Small intestine (tissue), 7 donors: ENCODE results near the gene DNAI4. TPM values are rescaled to one million over a fixed set of nuclear protein-coding genes. Genes with fewer than 3 reads are reported as not detected.

Experiments used
- DNase-seq, 2 donors: peaks; one replicate each; pipeline versions ENCODE4 v3.0.0 to v3.0.0-alpha.2; 2013
- FAIRE-seq: peaks from 2 replicates; lab custom pipeline; 2012; peaks lifted over from hg19 to GRCh38; lab: Jason Lieb, UNC
- H3K27ac ChIP-seq, 3 donors: one replicate each; pipeline ENCODE4 v1.5.1; 2013; ENCODE audit warnings: low read length in 2 of 3, mild to moderate bottlenecking in 2 of 3, control low read depth in 1 of 3, inconsistent platforms in 1 of 3, low read depth in 1 of 3, moderate library complexity in 1 of 3
- H3K27me3 ChIP-seq, 3 donors: one replicate each; pipeline ENCODE4 v1.6.1; 2013; ENCODE audit warnings: low read length in 3 of 3, inconsistent platforms in 1 of 3; ENCODE audit not compliant: control insufficient read depth in 3 of 3, insufficient read depth in 3 of 3
- H3K36me3 ChIP-seq, 3 donors: one replicate each; pipeline ENCODE4 v1.6.1; 2013; ENCODE audit warnings: low read length in 3 of 3, inconsistent platforms in 1 of 3, low read depth in 1 of 3, mild to moderate bottlenecking in 1 of 3, moderate library complexity in 1 of 3; ENCODE audit not compliant: control insufficient read depth in 3 of 3, insufficient read depth in 2 of 3
- H3K4me1 ChIP-seq, 3 donors: one replicate each; pipeline ENCODE4 v1.6.1; 2013; ENCODE audit warnings: low read length in 2 of 3, inconsistent platforms in 1 of 3, low read depth in 1 of 3, mild to moderate bottlenecking in 1 of 3, moderate library complexity in 1 of 3; ENCODE audit not compliant: control insufficient read depth in 3 of 3, insufficient read depth in 2 of 3
- H3K4me3 ChIP-seq, 3 donors: one replicate each; pipeline ENCODE4 v1.5.1; 2013; ENCODE audit warnings: low read length in 3 of 3, control low read depth in 1 of 3, inconsistent platforms in 1 of 3, low read depth in 1 of 3, mild to moderate bottlenecking in 1 of 3, moderate library complexity in 1 of 3
- H3K9me3 ChIP-seq, 2 donors: one replicate each; pipeline ENCODE4 v1.6.1; 2013; ENCODE audit warnings: low read depth in 1 of 2, low read length in 1 of 2; ENCODE audit not compliant: control insufficient read depth in 2 of 2, insufficient read depth in 1 of 2
- WGBS, 3 donors: extraction: QIAGEN DNeasy Blood & Tissue Kit; methylation state at CpG; one replicate each; pipeline ENCODE4 v1.1.7; 2013; 5-methylcytosine and 5-hydroxymethylcytosine counted together
- polyA plus RNA-seq, 4 donors: library from polyadenylated mRNA; stranded (reverse) in 3 of 4; unstranded in 1 of 4; fragments of 200-250 nt in 3 of 4; fragments of 120-200 nt in 1 of 4; gene quantifications; one replicate each; pipeline versions ENCODE4 v1.2.1 to v1.2.3, GENCODE V29; 2013
- donor health status: healthy with polysubstance abuse.
- donor health status: control.
- donor health status: control.
- donor health status: Bipolar disorder and iron deficiency.
- donor health status: healthy.

The DNAI4 gene
- polyA plus RNA-seq, 4 donors, result 0.54 to 3.4 (median 0.96) TPM

GRCh38 chr1:66944330-66945274 lies 19.9 kb upstream of the DNAI4 start:
- Histone ChIP-seq H3K27ac (no peak overlapping the region), H3K36me3 (peaks cover 3 to 21% (median 4%) of the 10 kb centered on the region in 3 donors), H3K4me1 (peaks cover 0 to 15% (median 3%) of the 10 kb centered on the region in 3 donors), H3K9me3 (no peaks in the 10 kb centered on the region), H3K27me3 (no peaks in the 10 kb centered on the region), H3K4me3 (no peak overlapping the region)
- DNase-seq, result peak in 1 of 2 donors; percentile 6
- 94 to 95% (median 94%) methylated on average over 7 of the region's 7 CpGs for WGBS, 3 donors
- FAIRE-seq, result no peak

GRCh38 chr1:66943361-66943969 lies 18.8 kb upstream of the DNAI4 start:
- Histone ChIP-seq H3K27me3 (no peaks in the 10 kb centered on the region), H3K27ac (no peak overlapping the region), H3K36me3 (peaks cover 0 to 18% (median 1%) of the 10 kb centered on the region in 3 donors), H3K9me3 (no peaks in the 10 kb centered on the region), H3K4me3 (no peak overlapping the region), H3K4me1 (peaks cover 0 to 18% (median 3%) of the 10 kb centered on the region in 3 donors)
- 83 to 91% (median 87%) methylated on average over 5 of the region's 5 CpGs for WGBS, 3 donors
- no peak for FAIRE-seq
- no peak for DNase-seq

GRCh38 chr1:66940981-66941380 lies 16.3 kb upstream of the DNAI4 start:
- DNase-seq (peak; percentile 57 to 62), FAIRE-seq (no peak)
- Histone ChIP-seq H3K4me3 (no peak overlapping the region), H3K27me3 (no peaks in the 10 kb centered on the region), H3K4me1 (peaks cover 6 to 24% (median 6%) of the 10 kb centered on the region in 3 donors), H3K9me3 (no peaks in the 10 kb centered on the region), H3K36me3 (peaks cover 0 to 17% (median 0%) of the 10 kb centered on the region in 3 donors), H3K27ac (peak overlapping the region in 1 of 3 donors; percentile 25)
- 31 to 72% (median 44%) methylated on average over 1 of the region's 1 CpG for WGBS, 3 donors

GRCh38 chr1:66938613-66939012 lies 14.0 kb upstream of the DNAI4 start:
- no peak for DNase-seq
- no peak overlapping the region for H3K4me3 ChIP-seq
- H3K36me3 ChIP-seq, result peaks cover 0 to 9% (median 0%) of the 10 kb centered on the region in 3 donors
- H3K9me3 ChIP-seq, result no peaks in the 10 kb centered on the region
- peak overlapping the region in 1 of 3 donors; percentile 13 for H3K27ac ChIP-seq
- H3K4me1 ChIP-seq, result peaks cover 6 to 24% (median 6%) of the 10 kb centered on the region in 3 donors
- no peaks in the 10 kb centered on the region for H3K27me3 ChIP-seq
- no peak for FAIRE-seq

- Histone ChIP-seq H3K27me3 (no peaks in the 10 kb centered on the region), H3K9me3 (no peaks in the 10 kb centered on the region), H3K4me1 (peaks cover 6 to 28% (median 6%) of the 10 kb centered on the region in 3 donors), H3K4me3 (no peak overlapping the region), H3K27ac (peak overlapping the region in 1 of 3 donors; percentile 19), H3K36me3 (peaks cover 0 to 7% (median 0%) of the 10 kb centered on the region in 3 donors)
- WGBS, 3 donors, result 0 to 3% (median 0%) methylated on average over 1 of the region's 1 CpG
- no peak for FAIRE-seq
- DNase-seq, result peak in 1 of 2 donors; percentile 66
Observed at GRCh38 chr1:66937529-66938234, 13.0 kb upstream of the DNAI4 start.

GRCh38 chr1:66933887-66934700 lies 9.4 kb upstream of the DNAI4 start:
- Histone ChIP-seq H3K4me1 (peaks cover 2 to 22% (median 6%) of the 10 kb centered on the region in 3 donors), H3K9me3 (no peaks in the 10 kb centered on the region), H3K27ac (peak overlapping the region in 1 of 3 donors; percentile 58), H3K27me3 (no peaks in the 10 kb centered on the region), H3K4me3 (peak overlapping the region in 1 of 3 donors; percentile 22), H3K36me3 (peaks cover 0 to 3% (median 0%) of the 10 kb centered on the region in 3 donors)
- DNase-seq, result peak in 1 of 2 donors; percentile 43
- WGBS, 3 donors, result 11 to 49% (median 24%) methylated on average over 7 of the region's 7 CpGs
- no peak for FAIRE-seq

GRCh38 chr1:66932291-66932690 lies 7.6 kb upstream of the DNAI4 start:
- no peak overlapping the region for H3K4me3 ChIP-seq
- WGBS, 3 donors, result 21 to 35% (median 31%) methylated on average over 2 of the region's 2 CpGs
- H3K27me3 ChIP-seq, result no peaks in the 10 kb centered on the region
- FAIRE-seq (no peak), DNase-seq (peak in 1 of 2 donors; percentile 4)
- peaks cover 0 to 16% (median 5%) of the 10 kb centered on the region in 3 donors for H3K4me1 ChIP-seq
- H3K27ac ChIP-seq, result no peak overlapping the region
- peaks cover 0 to 2% (median 0%) of the 10 kb centered on the region in 3 donors for H3K36me3 ChIP-seq
- no peaks in the 10 kb centered on the region for H3K9me3 ChIP-seq
